Neural cell (in vitro differentiated cells): Measurements from ENCODE around the gene COX8A.

Experiments
- CTCF ChIP-seq: fragments of 450-650 bp; IDR thresholded peaks from 2 replicates; pipeline ENCODE4 v1.5.1; 2014; ENCODE audit warnings: antibody characterized with exemption, mild to moderate bottlenecking, moderate library complexity; ENCODE audit not compliant: poor library complexity, severe bottlenecking
- EP300 ChIP-seq: fragments of 450-650 bp; conservative IDR thresholded peaks from 2 replicates; pipeline ENCODE4 v1.6.1; 2014; ENCODE audit warnings: antibody characterized with exemption, mild to moderate bottlenecking, moderate library complexity; ENCODE audit not compliant: poor library complexity, severe bottlenecking
- EZH2 ChIP-seq: fragments of 200-600, 300-800 bp; shearing (Covaris generic), sonication (generic); IDR thresholded peaks from 2 replicates; pipeline ENCODE4 v1.6.1; 2014; ENCODE audit warnings: antibody characterized with exemption, low read length, borderline replicate concordance, mild to moderate bottlenecking; ENCODE audit not compliant: insufficient read depth, poor library complexity, severe bottlenecking
- MXI1 ChIP-seq: fragments of 450-650 bp; conservative IDR thresholded peaks from 2 replicates; pipeline ENCODE4 v1.6.1; 2014; ENCODE audit warnings: antibody characterized with exemption, mild to moderate bottlenecking; ENCODE audit not compliant: poor library complexity, severe bottlenecking
- POLR2AphosphoS5 ChIP-seq: IDR thresholded peaks from 2 replicates; pipeline ENCODE4 v1.6.1; 2012
- REST ChIP-seq: IDR thresholded peaks from 2 replicates; pipeline ENCODE4 v1.6.1; 2012; ENCODE audit warnings: borderline replicate concordance
- SMC3 ChIP-seq: fragments of 450-650 bp; conservative IDR thresholded peaks from 2 replicates; pipeline ENCODE4 v1.6.1; 2014; ENCODE audit warnings: antibody characterized with exemption, mild to moderate bottlenecking, moderate library complexity; ENCODE audit not compliant: poor library complexity
- TAF1 ChIP-seq: IDR thresholded peaks from 2 replicates; pipeline ENCODE4 v1.6.1; 2012; ENCODE audit warnings: low read depth

- TF ChIP-seq TAF1 (no peak), POLR2AphosphoS5 (no peak), CTCF (no peak), EP300 (no peak), EZH2 (no peak), REST (no peak), SMC3 (no peak), MXI1 (no peak)
Observed at GRCh38 chr11:64017945-64018224, 43.5 kb downstream of the COX8A start.
